DMS 273 treated with DMSO at 0.1 percent for 48 hours (cell line): ENCODE data around the gene CRBN.
A peak's percentile ranks its signal among the peaks of the same experiment; 100 is the strongest.

Experiments used
- DNase-seq: peaks from one replicate; lab custom pipeline; 2025; lab: John Stamatoyannopoulos, UW

CRBN gene

DNA sequence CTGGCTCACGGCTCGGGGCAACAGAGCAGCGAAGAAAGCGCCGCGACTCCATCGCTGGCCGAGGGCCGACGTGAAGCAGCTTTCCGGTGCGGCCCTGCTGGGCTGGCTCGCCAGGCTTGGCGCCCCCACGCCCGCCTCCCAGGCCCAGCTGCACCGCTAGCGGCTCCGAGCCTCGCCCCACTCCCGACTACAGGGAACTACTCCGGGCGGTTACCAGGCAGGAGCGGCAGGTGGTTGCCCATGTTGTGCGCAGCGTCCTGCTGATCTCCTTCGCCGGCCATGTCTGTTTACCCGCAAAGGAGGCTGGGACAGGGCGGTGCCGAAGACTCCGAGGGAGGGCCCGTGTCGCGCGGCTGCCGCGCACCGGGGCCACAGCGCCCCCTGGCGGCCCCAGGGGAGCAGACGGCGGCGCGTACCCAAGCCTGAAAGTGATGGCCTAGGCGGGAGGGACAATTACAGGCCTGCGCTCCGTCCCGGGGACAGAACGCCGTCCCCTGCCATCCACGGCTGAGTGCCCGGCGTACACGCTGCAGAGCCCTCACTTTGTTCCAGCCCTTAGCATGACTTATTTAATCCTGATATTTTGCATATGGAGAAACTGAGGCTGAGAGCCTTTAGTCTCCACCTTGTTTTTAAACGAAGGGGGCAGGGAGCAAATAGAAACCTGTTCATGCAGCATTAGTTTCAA, at the start of gene CRBN:
TSS of gene CRBN (minus strand) at position 285 of the 688 bp plus-strand sequence. CDS start at position 281, 4 bp downstream.
- peak; percentile 31 for DNase-seq

DNA sequence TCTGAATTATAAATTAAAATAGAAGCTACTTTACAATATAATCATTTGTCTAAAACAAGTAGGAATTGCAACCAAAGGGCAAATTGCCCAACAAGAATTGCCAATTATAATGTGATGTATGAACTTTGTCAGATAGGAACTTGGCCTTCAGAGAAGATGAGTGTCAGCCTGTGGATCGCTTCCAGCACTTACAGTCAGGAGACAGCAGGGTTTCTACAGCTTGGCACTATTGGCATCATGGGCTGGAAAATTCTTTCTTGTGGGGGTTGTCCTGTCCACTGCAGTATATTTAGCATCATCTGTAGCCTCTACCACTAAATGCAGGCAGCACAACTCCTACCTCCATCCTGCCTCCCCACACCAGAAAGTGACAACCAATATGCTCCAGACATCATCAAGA, 48.1 kb upstream of the CRBN start:
- DNase-seq: no peak

DNA sequence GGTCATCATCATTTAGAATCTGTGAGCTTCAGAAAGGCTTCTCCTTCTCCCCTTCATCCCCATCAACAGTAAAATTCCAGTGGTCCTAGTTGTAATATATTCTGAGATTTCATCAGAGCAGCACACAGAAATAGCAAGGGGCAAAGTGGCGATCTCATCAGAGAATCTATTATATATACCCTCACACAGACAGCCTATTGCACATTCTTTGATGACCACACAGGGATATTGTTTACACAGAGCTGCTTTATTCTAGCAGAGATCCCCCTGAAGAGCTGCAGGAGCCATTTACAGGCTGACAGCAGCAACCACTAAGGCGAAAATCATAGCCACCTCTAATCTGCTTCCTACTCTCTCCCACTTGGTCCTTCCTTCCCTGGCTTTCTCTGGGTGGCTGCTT, 42.0 kb upstream of the CRBN start:
- DNase-seq: no peak

DNA sequence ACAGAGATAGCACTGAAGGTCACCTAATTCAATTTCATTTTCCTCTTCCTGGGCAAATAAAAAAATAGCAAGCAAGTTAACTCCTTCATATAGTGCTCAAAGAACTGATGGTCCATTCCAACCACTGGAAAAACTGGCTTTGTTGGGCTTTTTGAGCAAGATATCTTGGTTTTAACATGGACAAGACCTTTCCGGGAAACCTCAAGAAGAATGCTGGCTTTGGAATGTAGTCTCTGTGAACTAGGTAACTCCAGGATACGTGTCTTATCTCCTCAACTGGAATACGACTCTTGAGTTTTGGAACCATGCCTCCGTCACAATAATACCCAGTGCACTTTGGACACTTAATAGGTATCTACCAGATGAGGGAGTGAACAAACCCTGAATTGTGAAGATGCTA, 36.9 kb upstream of the CRBN start:
- DNase-seq: no peak

DNA sequence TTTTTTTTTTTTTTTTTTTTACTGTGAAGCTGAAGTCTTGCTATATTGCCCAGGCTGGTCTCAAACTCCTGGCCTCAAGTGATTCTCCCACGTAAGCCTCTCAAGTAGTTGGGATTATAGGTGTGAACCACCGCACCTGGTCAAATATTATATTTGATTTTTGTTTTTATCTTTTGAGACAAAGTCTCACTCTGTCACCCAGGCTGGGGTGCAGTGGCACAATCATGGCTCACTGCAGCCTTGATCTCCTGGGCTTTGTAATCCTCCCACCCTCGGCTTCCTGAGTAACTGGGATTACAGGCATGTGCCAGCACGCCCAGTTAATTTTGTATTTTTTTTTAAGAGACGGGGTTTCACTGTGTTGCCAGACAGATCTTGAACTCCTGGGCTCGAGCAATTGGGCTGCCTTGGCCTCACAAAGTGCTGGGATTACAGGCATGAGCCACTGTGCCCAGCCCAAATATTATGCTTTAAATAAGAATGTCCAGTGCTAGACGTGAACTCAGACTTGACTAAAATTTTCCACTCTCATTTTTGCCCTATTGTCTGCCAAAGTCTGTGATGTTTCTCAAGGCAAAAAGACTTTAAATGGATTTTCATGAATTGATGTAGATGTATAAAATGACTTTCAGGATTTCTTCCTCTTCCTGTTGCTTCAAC, 33.4 kb upstream of the CRBN start:
- no peak for DNase-seq

DNA sequence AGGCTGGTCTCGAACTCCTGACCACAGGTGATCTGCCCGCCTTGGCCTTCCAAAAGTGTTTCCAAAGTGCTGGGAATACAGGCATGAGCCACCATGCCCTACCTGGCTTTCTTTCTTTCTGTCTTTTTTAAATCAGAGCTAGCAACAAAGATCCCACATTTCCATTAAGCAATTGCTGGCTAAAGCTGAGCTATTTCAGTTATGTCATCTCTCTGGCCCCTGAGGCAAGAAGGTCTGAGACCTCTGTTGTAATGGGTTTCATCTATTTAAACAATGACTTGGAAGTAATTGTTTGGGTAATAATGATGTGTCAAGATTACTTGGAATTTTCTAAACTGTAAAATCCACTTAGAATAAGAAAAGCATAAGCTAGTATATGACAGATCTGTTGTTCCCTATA, 30.2 kb upstream of the CRBN start:
- DNase-seq: no peak

DNA sequence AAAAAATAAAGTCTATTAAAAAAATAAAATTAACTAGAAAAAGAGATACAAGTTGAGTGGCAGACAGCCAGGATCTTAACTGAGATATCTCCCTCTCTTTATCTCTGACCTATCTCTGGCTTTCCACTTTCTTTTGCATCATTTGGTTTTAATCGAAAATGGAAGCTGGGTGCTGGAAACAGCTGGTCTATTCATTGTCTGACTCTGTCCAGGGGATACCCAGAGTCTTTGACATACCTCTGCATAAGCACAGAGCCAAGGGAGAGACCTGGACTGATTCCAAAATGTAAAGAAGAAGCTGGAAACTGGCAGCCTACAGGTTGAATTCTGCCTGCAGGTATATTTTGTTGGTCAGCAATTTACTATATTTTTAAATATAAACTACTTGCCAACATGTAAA, 29.6 kb upstream of the CRBN start:
- DNase-seq: no peak

DNA sequence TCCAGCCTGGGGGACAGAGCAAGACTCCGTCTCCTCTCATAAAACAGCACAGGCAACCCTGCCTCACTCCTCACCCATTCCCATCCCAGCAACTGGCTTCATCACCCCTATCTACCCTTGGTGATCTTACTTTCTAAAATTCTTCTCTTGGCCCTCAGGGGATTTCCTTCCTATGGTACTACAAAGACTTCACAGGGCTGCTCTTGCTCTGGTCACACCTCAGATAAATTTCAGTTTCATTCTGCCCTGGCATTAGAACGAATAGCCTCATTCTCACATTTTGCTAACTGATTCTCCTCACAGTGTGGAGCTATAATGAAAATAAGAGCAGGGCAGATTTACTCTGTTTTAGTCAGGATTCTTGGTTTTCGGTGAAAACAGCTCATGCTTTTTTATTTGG, 22.1 kb upstream of the CRBN start:
- no peak for DNase-seq

DNA sequence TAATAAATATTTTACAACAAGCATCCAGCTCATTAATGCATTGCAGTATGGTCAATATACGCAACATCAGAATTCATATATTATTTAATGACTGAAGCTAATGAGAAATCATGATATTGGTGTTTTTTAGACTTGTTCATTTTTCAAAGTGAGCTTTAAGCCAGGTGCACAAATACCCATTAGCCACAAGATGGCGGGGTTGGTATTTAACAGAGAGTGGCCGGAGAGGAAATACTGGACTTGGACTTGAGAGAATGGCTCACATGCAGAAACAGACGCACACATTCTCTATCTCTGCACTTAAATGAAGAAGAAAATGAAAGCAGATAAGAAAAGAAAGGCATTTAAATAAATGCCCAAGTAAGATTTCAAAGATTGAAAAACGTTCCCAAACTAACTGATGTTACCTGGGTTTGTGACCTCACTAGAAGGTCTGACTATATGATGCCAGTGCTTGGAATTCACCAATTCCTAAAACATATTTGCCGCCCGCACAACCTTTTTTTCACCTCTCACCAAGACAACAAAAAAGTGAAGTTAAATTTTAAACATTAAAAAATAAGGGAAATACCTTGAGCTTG, 21.2 kb upstream of the CRBN start:
- no peak for DNase-seq

DNA sequence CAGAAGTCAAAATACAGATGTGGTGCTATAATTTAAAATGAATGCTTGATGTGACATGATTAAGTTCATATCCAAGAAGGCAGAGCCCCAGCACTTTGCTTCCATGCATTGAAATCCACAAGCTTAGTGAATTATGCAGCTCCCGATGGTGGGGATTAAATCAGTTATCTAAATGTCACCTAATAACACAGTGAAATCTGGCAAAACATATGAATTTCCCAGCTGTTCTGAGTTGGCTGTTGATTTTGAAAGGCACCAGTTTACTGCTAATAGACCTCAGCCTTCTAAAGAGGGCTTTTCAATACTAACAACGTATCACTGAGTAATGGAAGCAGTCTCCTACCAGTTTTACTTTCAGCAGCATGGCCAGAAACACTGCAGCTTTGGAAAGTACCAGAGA, 19.8 kb upstream of the CRBN start:
- no peak for DNase-seq

DNA sequence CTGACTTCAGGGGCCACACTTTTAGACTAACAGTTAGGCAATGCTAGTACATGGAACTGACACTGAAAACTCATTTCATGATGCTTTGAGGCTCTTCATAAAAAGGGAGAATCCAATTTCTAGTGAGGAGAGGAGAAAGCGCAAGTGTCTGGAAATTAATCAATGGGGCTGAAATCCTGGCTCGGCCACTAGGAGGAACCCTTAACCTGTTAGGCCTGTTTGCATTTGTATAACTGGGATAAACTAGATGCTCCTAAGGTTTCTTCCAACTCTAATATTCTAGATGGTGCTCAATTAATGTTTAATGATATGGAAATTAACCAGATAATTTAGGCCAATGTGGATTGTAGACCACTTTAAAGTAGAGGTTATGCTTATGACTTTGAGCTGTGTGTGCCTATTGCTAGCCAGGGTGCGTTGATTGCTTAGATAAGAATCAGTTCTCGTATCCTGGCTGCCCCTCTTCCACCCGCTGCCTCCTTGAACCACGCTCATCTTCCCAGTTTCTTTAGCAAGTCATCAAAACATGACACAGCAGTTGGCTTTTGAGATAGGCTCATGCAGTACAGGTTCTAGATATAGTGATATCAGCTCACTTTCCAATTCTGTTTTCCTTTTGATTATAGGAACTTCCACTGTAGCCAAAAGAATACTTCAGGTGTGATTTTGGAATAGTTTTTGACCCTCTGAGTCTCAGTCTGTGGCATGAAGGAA, 16.8 kb upstream of the CRBN start:
- DNase-seq: no peak

DNA sequence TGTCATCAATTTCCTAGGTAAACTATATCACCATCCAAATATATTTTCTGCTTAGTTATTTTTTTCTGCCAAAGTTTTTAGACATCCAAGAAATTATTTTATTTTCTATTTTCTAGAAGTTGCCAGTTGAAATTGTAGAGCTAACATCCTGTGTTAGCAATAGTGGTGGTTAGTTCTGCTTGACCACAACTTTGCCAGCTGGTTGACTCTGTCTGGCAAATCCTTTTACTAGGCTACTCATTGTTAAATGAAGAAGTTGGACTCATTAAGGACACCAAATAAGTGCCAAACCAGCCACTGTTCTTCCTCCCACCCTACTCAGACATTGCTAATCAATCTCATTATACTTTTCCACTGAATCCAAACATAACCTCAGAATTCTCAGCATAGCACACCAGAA, 15.4 kb upstream of the CRBN start:
- DNase-seq: no peak

DNA sequence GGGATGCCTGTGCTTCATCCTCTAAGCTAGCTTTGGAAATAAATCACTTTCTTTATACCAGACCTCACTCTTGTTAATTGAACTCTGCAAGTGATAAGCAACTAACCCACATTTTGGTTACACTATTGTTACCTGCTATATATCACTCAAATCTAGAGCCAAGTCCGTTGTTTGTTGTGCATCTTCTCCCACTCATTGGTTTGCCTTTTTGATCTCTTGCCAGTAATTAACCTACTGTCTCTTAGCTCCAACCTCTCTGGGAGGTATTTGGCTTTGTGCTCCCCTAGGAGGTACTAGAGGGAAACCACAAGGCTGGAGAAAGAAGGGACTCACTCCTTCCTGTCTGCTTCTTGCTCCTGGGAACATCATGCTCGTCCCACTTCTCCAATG, 12.8 kb upstream of the CRBN start:
- no peak for DNase-seq

DNA sequence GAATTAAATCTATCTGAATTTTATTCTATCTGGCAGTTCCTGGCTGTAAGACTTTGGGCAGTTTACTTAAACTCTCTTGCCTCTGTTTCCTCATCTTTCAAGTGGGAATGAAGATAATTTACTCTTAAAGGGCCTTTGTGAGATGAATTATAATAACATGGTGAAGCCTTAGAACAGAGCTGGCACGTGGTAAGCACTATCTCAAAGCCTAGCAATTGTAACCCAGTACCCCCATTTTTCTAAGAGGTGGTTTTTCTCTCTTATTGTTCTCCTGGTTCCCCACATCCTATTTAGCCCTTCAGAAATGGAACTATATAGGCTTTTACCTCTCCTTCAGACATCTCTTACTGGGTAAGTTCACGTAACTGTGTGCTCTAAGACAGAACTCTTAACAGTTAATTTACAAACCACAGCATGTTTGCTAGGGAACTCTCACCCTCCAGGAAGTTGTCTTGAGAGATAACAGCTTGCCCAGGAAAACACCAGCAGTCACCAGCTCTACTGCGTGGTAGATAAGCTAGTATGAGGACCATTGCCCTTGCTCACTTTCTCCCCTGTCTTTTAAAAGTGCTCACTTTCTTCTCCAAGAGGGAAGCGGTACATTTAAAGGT, 12.3 kb upstream of the CRBN start:
- DNase-seq: no peak

DNA sequence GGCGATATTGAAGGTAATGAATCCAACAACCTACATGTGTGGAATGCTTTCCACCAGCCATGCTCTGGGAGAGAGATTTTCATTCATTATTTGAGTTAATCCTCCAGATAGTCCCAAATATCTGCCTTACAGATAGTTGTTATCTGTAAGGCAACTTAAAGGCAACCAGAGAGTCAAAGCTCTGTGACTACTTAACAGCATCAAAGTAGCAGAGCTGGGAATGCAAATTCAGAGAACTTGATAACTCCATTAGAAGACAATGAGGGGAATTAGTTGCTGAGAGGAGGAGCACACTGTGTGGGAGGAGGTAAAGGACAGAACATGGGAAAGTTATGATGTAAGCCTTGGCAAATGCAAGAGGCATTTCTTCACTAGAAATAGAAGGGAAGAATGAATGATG, 10.5 kb upstream of the CRBN start:
- DNase-seq: no peak

DNA sequence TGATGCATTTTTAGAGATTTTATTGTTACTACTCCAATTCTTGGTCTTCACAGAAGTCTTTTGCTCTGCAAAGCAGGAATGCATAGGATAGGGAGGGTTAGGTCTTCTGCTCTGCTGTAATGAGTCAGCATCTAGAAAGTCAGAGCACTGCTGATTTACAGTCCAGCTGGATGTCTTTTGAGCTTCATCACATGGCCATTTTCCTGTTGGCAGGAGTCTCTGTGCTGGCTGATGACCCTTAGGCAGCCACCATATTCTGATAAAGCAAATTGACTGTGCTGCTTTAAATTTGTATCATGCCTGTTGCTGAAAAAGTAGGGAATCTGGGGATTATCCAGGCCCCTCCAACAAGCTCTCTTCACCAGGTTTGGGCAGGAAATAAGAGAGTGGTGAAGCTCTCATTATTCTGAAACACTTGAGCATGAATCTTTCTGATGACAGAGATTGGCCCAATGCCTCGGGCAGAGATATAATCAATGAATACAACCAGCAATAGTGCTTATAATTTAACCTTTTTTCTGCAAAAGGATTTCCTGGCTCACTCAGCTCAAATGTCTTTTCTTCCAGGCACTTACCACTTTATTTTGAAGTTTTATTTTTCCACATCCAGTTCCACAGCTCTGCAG, 9.7 kb upstream of the CRBN start:
- no peak for DNase-seq

DNA sequence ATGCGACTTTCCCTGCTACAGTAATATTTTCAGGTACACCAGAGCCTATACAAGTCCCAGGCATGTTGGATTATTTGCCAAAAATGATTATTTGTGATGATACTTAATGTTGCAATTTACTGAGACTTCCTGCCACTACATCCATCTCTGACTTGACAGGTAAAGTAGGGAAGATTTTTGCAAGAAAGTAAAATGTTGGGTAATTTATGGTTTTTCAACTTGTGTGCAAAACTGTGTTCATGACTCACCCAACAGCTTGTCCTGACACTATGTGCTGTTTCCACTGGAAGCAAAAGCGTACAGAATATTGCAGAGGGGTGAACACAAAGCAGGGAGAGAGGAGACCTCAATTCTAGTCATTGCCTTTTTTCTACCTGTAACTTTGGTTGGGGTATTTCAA, 5.4 kb upstream of the CRBN start:
- DNase-seq: no peak

DNA sequence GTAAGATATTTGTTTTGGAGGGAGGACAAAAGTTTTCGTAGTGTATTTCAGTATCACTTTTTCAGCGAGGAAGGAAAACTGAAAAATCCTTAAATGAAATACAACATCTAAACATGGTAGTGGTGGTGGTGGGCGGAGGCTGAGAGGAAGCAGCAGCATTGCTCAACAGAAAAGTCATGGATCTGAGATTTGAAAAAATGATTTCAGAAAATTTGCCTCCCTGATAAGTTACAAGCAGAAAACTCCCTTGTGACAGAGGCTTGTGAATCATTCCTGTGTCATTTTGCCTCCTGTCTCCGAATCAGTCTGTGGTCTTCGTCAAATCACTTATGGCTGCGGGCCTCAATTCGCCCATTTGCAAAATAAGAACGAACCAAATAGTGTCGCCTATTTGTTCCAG, 965 bp upstream of the CRBN start:
- DNase-seq: no peak

DNA sequence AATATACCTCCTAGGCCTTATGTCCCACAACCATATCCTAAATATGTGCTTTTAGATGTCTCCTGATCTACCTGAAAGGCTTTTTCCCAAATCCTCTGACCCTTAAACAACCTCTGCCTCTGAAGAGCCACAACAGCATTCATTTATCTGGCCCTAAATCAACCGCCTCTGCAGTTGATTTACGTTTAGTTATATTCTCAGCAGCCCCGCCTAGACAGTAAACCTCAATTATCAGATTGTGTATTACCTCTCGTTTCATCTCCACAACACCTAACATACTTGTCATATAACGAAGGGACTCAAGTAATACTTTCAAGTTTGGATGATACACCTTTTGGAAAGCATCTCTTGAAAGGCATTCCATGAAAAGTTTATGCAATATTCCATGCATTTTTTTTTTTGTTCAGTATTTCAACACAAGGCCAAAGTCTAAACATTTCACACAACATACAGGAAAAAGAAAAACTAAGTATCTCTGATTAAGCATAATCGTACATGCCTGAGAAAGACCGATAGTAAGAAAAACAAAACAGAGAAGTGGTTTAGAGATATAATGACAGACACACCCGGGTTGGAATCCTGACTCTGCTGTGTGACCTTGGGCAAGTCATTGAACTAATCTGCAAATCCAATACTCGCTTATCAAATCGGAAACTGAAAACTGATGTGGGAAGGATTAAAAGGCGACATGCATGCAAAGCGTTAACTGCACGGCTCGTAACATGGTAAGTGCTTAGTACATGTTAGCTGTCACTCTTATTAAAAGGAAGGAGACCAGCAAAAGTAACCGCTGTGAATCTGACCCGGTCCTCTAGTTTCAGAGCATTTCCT, 778 bp downstream of the CRBN start:
- DNase-seq: no peak

DNA sequence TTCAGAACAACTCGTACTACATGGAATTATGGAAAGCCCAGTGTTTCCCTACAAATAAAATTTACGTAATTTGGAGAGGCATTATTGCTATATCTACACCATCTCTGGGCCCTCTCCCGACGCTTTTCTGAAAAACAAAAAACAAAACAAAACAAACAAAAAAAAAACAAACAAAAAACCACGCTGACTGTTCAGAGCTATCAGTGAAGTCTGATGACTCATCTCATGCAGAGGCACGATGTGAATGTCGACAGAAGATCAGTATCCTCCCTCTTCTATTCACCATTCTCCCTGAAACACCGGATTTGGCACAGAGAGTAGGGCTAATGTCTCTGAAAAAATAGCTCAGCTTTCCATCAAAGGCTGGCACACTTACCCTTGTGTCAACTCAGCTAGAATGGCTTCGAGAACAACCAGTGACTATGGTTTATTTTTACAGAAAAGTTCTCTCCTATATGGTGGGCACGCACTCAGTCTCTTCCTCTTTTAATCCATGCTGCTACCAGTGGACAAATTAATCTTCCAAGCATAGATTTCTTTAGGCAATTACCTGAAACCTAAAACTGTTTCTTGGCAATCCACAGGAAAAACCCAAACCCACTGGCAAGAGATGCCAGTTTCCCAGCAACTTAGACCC, 1.5 kb downstream of the CRBN start:
- DNase-seq: no peak

DNA sequence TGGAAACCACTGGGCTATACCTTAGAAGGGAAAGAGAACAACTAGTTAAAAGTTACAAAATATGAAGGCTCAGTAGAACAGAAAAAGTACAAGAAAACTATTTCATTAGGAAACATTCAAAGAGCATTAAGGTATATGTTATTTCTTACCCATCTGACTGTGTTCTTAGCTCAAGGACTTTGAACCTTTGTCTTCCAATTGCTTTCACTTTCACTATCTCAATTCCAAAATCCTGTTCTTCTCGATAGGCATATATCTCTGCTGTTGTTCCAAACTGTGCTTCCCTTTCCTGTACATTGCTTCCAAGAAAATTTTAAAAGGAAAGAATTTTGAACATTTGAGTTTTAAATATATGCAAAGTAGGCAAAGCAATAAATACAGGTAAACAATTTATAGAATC, 6.9 kb downstream of the CRBN start:
- no peak for DNase-seq
